HEK293 (cell line): ENCODE measurements around the gene SYNE3.

Source experiments
- GLI2 ChIP-seq: fragments of 450-650 bp; formaldehyde crosslinking; IDR thresholded peaks from 2 replicates; pipeline ENCODE4; 2017; ENCODE audit warnings: missing biosample characterization, missing genetic modification characterization, low read depth, borderline replicate concordance
- GLI4 ChIP-seq: fragments of 450-650 bp; formaldehyde crosslinking; IDR thresholded peaks from 2 replicates; pipeline ENCODE4 v1.5.1; 2016; ENCODE audit warnings: missing biosample characterization, missing genetic modification characterization
- HOXA7 ChIP-seq: sonication (generic); formaldehyde crosslinking; IDR thresholded peaks from 2 replicates; pipeline ENCODE4 v1.8.1; 2022; ENCODE audit warnings: missing genetic modification reagents, borderline replicate concordance
- IKZF3 ChIP-seq: fragments of 450-650 bp; IDR thresholded peaks from 2 replicates; pipeline ENCODE4 v1.5.0; 2018; ENCODE audit warnings: missing biosample characterization, mild to moderate bottlenecking, missing genetic modification characterization, moderate library complexity
- RBAK ChIP-seq: fragments of 450-650 bp; formaldehyde crosslinking; IDR thresholded peaks from 2 replicates; pipeline ENCODE4 v1.5.1; 2016; ENCODE audit warnings: missing biosample characterization, missing genetic modification characterization
- SCRT2 ChIP-seq: fragments of 450-650 bp; formaldehyde crosslinking; IDR thresholded peaks from 2 replicates; pipeline ENCODE4 v1.5.1; 2016; ENCODE audit warnings: missing biosample characterization, missing genetic modification characterization
- TCF7L2 ChIP-seq: IDR thresholded peaks from 2 replicates; pipeline ENCODE4 v1.6.1; 2011; ENCODE audit warnings: low read depth, mild to moderate bottlenecking, inconsistent platforms, low read length, moderate library complexity, borderline replicate concordance
- YY2 ChIP-seq: fragments of 450-650 bp; formaldehyde crosslinking; IDR thresholded peaks from 2 replicates; pipeline ENCODE4 v1.5.1; 2016; ENCODE audit warnings: missing biosample characterization, missing genetic modification characterization
- ZBTB21 ChIP-seq: fragments of 450-650 bp; formaldehyde crosslinking; IDR thresholded peaks from 2 replicates; pipeline ENCODE4 v1.5.1; 2017; ENCODE audit warnings: missing biosample characterization, missing genetic modification characterization
- ZBTB48 ChIP-seq: fragments of 450-650 bp; formaldehyde crosslinking; IDR thresholded peaks from 2 replicates; pipeline ENCODE4 v1.5.1; 2016; ENCODE audit warnings: missing biosample characterization, missing genetic modification characterization
- ZNF10 ChIP-seq: fragments of 450-650 bp; formaldehyde crosslinking; IDR thresholded peaks from 2 replicates; pipeline ENCODE4 v1.5.1; 2017; ENCODE audit warnings: missing biosample characterization, missing genetic modification characterization
- ZNF341 ChIP-seq: fragments of 450-650 bp; formaldehyde crosslinking; IDR thresholded peaks from 2 replicates; pipeline ENCODE4; 2016; ENCODE audit warnings: low read depth, missing biosample characterization, missing genetic modification characterization
- ZNF354C ChIP-seq: fragments of 450-650 bp; formaldehyde crosslinking; IDR thresholded peaks from 2 replicates; pipeline ENCODE4 v1.5.1; 2016; ENCODE audit warnings: missing biosample characterization, missing genetic modification characterization, low read depth, borderline replicate concordance
- ZNF394 ChIP-seq: fragments of 450-650 bp; formaldehyde crosslinking; IDR thresholded peaks from 2 replicates; pipeline ENCODE4 v1.5.1; 2016; ENCODE audit warnings: missing biosample characterization, missing genetic modification characterization, mild to moderate bottlenecking, moderate library complexity, borderline replicate concordance
- ZNF621 ChIP-seq: fragments of 450-650 bp; formaldehyde crosslinking; IDR thresholded peaks from 2 replicates; pipeline ENCODE4 v1.5.1; 2017; ENCODE audit warnings: missing biosample characterization, missing genetic modification characterization
- ZNF654 ChIP-seq: fragments of 450-650 bp; formaldehyde crosslinking; IDR thresholded peaks from 2 replicates; pipeline ENCODE4 v1.5.1; 2016; ENCODE audit warnings: low read depth, missing biosample characterization, missing genetic modification characterization
- TF ChIP-seq, protein P1 (sequence below): fragments of 450-650 bp; formaldehyde crosslinking; IDR thresholded peaks from 2 replicates; pipeline ENCODE4 v1.5.1; 2016; ENCODE audit warnings: missing biosample characterization, missing genetic modification characterization
- TF ChIP-seq, protein P2 (sequence below): fragments of 450-650 bp; formaldehyde crosslinking; IDR thresholded peaks from 2 replicates; pipeline ENCODE4 v1.5.1; 2017; ENCODE audit warnings: missing biosample characterization, missing genetic modification characterization
- TF ChIP-seq, protein P3 (sequence below): fragments of 450-650 bp; formaldehyde crosslinking; IDR thresholded peaks from 2 replicates; pipeline ENCODE4 v1.5.1; 2016; ENCODE audit warnings: missing biosample characterization, missing genetic modification characterization
- TF ChIP-seq, protein P4 (sequence below): sonication (generic); formaldehyde crosslinking; IDR thresholded peaks from 2 replicates; pipeline ENCODE4 v1.8.1; 2022; ENCODE audit warnings: mild to moderate bottlenecking, moderate library complexity, missing genetic modification reagents
- TF ChIP-seq, protein P5 (sequence below): fragments of 450-650 bp; formaldehyde crosslinking; IDR thresholded peaks from 2 replicates; pipeline ENCODE4; 2016; ENCODE audit warnings: missing biosample characterization, missing genetic modification characterization
- TF ChIP-seq, protein P6 (sequence below): fragments of 450-650 bp; formaldehyde crosslinking; IDR thresholded peaks from 2 replicates; pipeline ENCODE4 v1.5.1; 2016; ENCODE audit warnings: missing biosample characterization, missing genetic modification characterization
- TF ChIP-seq, protein P7 (sequence below): fragments of 450-650 bp; formaldehyde crosslinking; IDR thresholded peaks from 2 replicates; pipeline ENCODE4 v1.5.1; 2016; ENCODE audit warnings: missing biosample characterization, missing genetic modification characterization
- TF ChIP-seq, protein P8 (sequence below): fragments of 450-650 bp; formaldehyde crosslinking; IDR thresholded peaks from 2 replicates; pipeline ENCODE4 v1.5.0; 2017; ENCODE audit warnings: missing biosample characterization, missing genetic modification characterization, borderline replicate concordance

Gene SYNE3

DNA sequence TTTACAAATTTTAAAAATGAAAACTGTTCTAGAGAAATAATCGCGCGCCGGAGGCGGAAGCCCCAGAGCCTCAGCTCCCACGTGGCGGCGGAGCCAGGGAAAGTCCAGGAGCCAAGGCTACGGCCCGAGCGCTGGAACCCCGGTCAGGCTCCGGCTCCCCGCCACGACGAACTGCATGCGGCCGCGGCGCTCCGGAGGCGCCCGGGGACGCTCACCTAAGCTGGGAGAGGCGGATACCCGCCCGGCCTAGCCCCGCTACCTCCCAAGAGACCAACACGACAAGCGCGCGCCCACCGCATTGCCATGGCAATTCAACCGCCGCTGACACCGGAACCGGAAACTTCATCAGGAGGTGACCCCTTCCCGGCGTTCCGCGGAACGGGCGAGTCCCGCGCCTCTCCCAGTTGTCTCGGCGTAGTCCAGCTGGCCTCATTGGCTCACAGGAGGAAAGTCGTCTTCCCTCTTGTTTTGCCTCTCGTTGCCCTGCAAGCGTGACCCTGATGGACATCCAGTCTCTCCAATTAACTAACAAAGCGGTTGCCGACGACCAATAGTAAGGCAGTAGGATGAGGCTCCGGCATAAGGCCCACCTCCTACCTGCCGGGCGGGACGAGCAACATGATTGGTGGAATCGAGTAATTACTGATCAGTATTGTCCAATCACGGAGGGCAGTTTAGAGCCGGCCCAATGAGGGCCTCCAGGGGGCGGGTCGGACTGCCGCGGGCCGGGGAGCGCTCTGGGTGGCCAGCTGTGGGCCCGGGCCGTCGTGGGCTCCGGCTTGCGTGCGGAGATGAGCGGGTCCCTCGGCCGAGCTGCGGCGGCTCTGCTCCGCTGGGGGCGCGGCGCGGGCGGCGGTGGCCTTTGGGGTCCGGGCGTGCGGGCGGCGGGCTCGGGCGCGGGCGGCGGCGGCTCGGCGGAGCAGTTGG, 18.1 kb upstream of the SYNE3 start, which contains the start of gene GLRX5 (continued):
- TF ChIP-seq GLI4 (tag by site-specific recombination) (no peak), HOXA7 (no peak), RBAK (no peak), ZNF354C (no peak), ZNF341 (tag by site-specific recombination) (peak; percentile 93), ZBTB21 (tag by site-specific recombination) (no peak), SCRT2 (tag by site-specific recombination) (no peak), TCF7L2 (no peak), ZBTB48 (tag by site-specific recombination) (no peak), ZNF621 (no peak), ZNF10 (tag by site-specific recombination) (no peak), GLI2 (tag by site-specific recombination) (no peak), ZNF654 (tag by site-specific recombination) (no peak), YY2 (tag by site-specific recombination) (no peak; the same call in 1 of the 2 replicates), IKZF3 (tag by site-specific recombination) (peak; percentile 96), ZNF394 (tag by site-specific recombination) (no peak)
- TF ChIP-seq, protein P1, sequence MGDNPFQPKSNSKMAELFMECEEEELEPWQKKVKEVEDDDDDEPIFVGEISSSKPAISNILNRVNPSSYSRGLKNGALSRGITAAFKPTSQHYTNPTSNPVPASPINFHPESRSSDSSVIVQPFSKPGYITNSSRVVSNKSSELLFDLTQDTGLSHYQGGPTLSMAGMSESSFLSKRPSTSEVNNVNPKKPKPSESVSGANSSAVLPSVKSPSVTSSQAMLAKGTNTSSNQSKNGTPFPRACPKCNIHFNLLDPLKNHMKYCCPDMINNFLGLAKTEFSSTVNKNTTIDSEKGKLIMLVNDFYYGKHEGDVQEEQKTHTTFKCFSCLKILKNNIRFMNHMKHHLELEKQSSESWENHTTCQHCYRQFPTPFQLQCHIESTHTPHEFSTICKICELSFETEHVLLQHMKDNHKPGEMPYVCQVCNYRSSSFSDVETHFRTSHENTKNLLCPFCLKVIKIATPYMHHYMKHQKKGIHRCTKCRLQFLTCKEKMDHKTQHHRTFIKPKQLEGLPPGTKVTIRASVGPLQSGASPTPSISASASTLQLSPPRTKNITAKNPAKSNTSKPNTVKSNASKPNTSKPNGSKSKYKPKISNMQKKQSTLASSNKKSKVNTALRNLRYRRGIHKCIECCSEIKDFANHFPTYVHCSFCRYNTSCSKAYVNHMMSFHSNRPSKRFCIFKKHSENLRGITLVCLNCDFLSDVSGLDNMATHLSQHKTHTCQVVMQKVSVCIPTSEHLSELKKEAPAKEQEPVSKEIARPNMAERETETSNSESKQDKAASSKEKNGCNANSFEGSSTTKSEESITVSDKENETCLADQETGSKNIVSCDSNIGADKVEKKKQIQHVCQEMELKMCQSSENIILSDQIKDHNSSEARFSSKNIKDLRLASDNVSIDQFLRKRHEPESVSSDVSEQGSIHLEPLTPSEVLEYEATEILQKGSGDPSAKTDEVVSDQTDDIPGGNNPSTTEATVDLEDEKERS (tag by site-specific recombination), result no peak
- TF ChIP-seq, protein P2, sequence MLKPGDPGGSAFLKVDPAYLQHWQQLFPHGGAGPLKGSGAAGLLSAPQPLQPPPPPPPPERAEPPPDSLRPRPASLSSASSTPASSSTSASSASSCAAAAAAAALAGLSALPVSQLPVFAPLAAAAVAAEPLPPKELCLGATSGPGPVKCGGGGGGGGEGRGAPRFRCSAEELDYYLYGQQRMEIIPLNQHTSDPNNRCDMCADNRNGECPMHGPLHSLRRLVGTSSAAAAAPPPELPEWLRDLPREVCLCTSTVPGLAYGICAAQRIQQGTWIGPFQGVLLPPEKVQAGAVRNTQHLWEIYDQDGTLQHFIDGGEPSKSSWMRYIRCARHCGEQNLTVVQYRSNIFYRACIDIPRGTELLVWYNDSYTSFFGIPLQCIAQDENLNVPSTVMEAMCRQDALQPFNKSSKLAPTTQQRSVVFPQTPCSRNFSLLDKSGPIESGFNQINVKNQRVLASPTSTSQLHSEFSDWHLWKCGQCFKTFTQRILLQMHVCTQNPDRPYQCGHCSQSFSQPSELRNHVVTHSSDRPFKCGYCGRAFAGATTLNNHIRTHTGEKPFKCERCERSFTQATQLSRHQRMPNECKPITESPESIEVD, result no peak
- TF ChIP-seq, protein P3, sequence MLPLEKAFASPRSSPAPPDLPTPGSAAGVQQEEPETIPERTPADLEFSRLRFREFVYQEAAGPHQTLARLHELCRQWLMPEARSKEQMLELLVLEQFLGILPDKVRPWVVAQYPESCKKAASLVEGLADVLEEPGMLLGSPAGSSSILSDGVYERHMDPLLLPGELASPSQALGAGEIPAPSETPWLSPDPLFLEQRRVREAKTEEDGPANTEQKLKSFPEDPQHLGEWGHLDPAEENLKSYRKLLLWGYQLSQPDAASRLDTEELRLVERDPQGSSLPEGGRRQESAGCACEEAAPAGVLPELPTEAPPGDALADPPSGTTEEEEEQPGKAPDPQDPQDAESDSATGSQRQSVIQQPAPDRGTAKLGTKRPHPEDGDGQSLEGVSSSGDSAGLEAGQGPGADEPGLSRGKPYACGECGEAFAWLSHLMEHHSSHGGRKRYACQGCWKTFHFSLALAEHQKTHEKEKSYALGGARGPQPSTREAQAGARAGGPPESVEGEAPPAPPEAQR, result no peak
- TF ChIP-seq, protein P4, sequence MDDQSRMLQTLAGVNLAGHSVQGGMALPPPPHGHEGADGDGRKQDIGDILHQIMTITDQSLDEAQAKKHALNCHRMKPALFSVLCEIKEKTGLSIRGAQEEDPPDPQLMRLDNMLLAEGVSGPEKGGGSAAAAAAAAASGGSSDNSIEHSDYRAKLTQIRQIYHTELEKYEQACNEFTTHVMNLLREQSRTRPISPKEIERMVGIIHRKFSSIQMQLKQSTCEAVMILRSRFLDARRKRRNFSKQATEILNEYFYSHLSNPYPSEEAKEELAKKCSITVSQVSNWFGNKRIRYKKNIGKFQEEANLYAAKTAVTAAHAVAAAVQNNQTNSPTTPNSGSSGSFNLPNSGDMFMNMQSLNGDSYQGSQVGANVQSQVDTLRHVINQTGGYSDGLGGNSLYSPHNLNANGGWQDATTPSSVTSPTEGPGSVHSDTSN, result peak; percentile 95; the same call in 1 of the 2 replicates
- TF ChIP-seq, protein P5, sequence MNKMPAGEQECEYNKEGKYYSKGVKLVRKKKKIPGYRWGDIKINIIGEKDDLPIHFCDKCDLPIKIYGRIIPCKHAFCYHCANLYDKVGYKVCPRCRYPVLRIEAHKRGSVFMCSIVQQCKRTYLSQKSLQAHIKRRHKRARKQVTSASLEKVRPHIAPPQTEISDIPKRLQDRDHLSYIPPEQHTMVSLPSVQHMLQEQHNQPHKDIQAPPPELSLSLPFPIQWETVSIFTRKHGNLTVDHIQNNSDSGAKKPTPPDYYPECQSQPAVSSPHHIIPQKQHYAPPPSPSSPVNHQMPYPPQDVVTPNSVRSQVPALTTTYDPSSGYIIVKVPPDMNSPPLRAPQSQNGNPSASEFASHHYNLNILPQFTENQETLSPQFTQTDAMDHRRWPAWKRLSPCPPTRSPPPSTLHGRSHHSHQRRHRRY (tag by site-specific recombination), result no peak
- TF ChIP-seq, protein P6, sequence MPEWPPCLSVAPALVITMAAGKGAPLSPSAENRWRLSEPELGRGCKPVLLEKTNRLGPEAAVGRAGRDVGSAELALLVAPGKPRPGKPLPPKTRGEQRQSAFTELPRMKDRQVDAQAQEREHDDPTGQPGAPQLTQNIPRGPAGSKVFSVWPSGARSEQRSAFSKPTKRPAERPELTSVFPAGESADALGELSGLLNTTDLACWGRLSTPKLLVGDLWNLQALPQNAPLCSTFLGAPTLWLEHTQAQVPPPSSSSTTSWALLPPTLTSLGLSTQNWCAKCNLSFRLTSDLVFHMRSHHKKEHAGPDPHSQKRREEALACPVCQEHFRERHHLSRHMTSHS (tag by site-specific recombination), result no peak
- TF ChIP-seq, protein P7, sequence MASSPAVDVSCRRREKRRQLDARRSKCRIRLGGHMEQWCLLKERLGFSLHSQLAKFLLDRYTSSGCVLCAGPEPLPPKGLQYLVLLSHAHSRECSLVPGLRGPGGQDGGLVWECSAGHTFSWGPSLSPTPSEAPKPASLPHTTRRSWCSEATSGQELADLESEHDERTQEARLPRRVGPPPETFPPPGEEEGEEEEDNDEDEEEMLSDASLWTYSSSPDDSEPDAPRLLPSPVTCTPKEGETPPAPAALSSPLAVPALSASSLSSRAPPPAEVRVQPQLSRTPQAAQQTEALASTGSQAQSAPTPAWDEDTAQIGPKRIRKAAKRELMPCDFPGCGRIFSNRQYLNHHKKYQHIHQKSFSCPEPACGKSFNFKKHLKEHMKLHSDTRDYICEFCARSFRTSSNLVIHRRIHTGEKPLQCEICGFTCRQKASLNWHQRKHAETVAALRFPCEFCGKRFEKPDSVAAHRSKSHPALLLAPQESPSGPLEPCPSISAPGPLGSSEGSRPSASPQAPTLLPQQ (tag by site-specific recombination), result peak; percentile 91
- TF ChIP-seq, protein P8, sequence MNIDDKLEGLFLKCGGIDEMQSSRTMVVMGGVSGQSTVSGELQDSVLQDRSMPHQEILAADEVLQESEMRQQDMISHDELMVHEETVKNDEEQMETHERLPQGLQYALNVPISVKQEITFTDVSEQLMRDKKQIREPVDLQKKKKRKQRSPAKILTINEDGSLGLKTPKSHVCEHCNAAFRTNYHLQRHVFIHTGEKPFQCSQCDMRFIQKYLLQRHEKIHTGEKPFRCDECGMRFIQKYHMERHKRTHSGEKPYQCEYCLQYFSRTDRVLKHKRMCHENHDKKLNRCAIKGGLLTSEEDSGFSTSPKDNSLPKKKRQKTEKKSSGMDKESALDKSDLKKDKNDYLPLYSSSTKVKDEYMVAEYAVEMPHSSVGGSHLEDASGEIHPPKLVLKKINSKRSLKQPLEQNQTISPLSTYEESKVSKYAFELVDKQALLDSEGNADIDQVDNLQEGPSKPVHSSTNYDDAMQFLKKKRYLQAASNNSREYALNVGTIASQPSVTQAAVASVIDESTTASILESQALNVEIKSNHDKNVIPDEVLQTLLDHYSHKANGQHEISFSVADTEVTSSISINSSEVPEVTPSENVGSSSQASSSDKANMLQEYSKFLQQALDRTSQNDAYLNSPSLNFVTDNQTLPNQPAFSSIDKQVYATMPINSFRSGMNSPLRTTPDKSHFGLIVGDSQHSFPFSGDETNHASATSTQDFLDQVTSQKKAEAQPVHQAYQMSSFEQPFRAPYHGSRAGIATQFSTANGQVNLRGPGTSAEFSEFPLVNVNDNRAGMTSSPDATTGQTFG (tag by site-specific recombination), result no peak
